HG03469 (cell line): Measurements from ENCODE around the gene ELK4.

Experiments
- ATAC-seq: cut with Tn5 transposase; IDR thresholded peaks from one replicate; pipeline ENCODE4 v1.9.1; 2021; ENCODE audit warnings: mild to moderate bottlenecking, moderate library complexity, moderate number of reproducible peaks; ENCODE audit not compliant: unreplicated experiment

Gene ELK4

DNA sequence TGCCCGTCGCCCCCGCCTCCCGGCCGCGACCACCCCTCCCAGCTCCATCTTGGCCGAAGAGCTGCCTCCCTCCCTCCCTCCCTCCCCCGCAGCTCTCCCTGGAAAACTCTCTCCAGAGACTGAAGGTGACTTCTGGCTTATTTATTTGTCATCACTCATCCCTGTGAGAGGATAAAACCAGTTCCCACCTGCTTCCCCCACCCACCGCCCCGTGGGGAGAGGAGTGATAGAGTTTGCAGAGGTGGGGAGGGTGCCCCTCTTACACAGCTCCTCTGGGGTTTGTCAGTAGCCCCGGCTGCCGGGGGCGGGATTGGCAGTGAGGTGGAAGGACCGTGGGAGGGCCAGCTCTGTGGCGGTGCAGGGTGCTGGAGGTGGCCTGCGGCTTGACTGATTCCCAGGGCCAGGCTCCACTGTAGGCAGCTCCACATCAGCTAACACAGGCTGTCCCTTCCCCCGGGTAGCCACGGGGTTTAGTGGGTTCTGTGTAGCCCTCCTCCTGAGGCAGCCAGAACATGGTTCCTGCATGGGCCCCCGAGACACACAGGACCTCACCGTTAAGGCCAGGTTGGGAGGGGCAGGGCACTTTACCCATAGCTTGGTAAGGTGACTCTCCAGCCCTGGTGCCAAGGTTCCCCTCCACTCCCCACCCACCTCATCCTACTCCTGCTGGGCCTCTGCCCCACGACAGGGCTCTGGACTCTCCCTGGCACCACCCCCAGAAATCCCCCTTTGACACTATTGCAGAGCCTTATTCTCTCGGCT lies 62.2 kb downstream of the ELK4 start:
- ATAC-seq: no peak

- no peak for ATAC-seq
These were observed 63.1 kb downstream of the ELK4 start for GRCh38 chr1:205568469-205569361.

DNA sequence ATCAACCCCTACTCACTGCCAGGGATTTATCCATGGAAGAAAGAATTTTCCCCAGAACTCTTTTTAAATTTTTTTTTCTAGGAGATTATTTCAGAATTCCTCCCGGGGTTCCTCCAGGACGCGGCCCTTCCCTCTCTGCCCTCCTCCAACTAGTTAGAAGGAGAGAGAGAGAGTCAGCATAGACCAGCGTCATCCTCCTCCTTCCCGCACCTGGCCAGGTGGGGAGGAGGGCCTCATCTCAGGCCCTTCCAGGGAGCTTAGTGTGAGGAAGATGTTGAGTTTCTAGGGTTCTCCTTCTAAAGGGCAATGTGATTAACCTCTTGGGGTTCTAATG lies 63.7 kb downstream of the ELK4 start:
- no peak for ATAC-seq

GRCh38 chr1:205567716-205568115 lies 64.1 kb downstream of the ELK4 start:
- ATAC-seq: no peak

DNA sequence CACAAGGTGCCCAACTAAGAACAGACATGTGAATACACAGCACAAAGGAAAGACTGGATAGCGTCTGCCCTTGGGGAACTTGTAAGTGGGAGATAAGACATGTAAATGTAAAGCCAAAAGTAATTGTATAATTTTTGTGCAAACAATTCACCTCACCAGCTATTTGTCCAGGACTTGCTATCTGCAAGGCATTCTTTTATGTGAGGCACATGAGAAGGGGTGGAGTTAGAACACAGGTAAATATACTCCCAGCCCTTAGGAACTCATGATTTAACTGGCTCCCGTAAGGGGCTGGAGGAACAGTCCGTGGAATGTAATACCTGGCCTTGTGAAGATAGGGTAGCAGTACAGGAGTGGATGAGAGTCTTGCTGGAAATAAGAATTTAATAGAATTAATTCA lies 66.0 kb downstream of the ELK4 start:
- ATAC-seq: no peak

GRCh38 chr1:205563927-205564441 lies 67.8 kb downstream of the ELK4 start:
- no peak for ATAC-seq

DNA sequence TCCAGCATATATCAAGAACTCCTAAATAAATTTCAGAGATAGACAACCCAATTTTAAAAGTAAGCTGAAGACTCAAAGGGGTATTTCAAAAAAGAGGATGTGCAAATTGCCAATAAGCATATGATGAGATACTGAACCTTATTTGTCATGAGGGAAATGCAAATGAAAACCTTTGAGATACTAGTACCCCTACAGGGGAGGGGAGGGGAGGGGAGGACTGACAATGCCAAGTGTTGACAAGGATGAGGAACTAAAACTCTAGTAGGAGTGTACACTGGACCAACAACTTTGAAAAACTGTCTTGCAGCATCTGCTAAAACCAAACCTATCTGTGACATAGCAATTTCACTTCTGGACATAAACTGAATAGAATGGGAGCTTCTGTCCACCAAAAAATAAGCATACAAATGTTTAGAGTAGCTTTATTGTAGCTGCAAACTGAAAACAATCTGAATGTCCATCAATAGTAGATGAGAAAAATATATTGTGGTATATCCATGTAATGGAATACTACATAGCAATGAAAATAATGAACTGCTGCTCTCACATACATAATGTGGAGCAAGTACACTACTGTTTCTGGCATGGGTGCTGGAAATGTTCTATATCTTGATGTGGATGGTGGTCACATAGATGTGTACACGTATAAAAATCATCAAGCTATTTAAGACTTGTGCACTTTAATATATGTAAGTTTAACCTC lies 70.2 kb downstream of the ELK4 start:
- no peak for ATAC-seq
